ENCODE measurements around the gene GPRC5B. TPM values are rescaled to one million over a fixed set of nuclear protein-coding genes. Genes with fewer than 3 reads are reported as not detected.

GPRC5B gene
- total RNA-seq, 1 experiment from 2014 or later, result 137 TPM

GRCh38 chr16:19881028-19881427, 3.6 kb downstream of the GPRC5B start:
- no peak for DNase-seq

More at GRCh38 chr16:19881028-19881427, 3.6 kb downstream of the GPRC5B start:
- peaks cover 19 to 43% (median 43%) of the 10 kb centered on the region in 3 experiments for H3K36me3 Mint-ChIP-seq (ENCODE audit: insufficient read depth in 1 of 3, low read depth in 3 of 3)
- H3T11ph ChIP-seq (ENCODE audit: low read length), result no peak overlapping the region
- H2BK120ac ChIP-seq (ENCODE audit: low read depth, low read length, poor library complexity, severe bottlenecking), result no peak overlapping the region
- no peak overlapping the region for H4K8ac ChIP-seq (replicated peaks; ENCODE audit: insufficient read length, low read depth, low read length)
- H3K4ac ChIP-seq (ENCODE audit: low read depth, low read length), result no peak overlapping the region
- no peaks in the 10 kb centered on the region for H4K20me1 ChIP-seq (ENCODE audit: control insufficient read depth, insufficient read depth, insufficient read length)
- TF ChIP-seq, protein P1, sequence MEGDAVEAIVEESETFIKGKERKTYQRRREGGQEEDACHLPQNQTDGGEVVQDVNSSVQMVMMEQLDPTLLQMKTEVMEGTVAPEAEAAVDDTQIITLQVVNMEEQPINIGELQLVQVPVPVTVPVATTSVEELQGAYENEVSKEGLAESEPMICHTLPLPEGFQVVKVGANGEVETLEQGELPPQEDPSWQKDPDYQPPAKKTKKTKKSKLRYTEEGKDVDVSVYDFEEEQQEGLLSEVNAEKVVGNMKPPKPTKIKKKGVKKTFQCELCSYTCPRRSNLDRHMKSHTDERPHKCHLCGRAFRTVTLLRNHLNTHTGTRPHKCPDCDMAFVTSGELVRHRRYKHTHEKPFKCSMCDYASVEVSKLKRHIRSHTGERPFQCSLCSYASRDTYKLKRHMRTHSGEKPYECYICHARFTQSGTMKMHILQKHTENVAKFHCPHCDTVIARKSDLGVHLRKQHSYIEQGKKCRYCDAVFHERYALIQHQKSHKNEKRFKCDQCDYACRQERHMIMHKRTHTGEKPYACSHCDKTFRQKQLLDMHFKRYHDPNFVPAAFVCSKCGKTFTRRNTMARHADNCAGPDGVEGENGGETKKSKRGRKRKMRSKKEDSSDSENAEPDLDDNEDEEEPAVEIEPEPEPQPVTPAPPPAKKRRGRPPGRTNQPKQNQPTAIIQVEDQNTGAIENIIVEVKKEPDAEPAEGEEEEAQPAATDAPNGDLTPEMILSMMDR (conservative IDR thresholded peaks at IDR 0.05), result no peak
- H2AFZ ChIP-seq (ENCODE audit: low read length), result no peak overlapping the region
- no peak overlapping the region for H3K27ac ChIP-seq (ENCODE audit: insufficient read length, low read depth, low read length)
- H3K56ac ChIP-seq (ENCODE audit: insufficient read length, low read depth, low read length), result no peak overlapping the region
- no peak overlapping the region for H4K91ac ChIP-seq (ENCODE audit: insufficient read length, low read depth, low read length)
- peak overlapping the region; percentile 15 for H2AK5ac ChIP-seq (ENCODE audit: insufficient read length, low read length)
- H3K4me1 Mint-ChIP-seq, result peaks cover 56 to 69% of the 10 kb centered on the region in 2 experiments
- H2BK5ac ChIP-seq (ENCODE audit: insufficient read length, low read length), result no peak overlapping the region
- H2BK15ac ChIP-seq (ENCODE audit: low read depth, low read length), result no peak overlapping the region
- no CpG with 5 or more reads among the region's 7 CpGs for WGBS (ENCODE audit: extremely low coverage, insufficient read length, low lambda C conversion rate)
- H3K27me3 Mint-ChIP-seq (ENCODE audit: low read depth), result peaks cover 8% of the 10 kb centered on the region
- H3K18ac ChIP-seq (ENCODE audit: insufficient read length, low read depth, low read length), result no peak overlapping the region
- peak overlapping the region in 1 of 2 experiments; percentile 44; a peak in 2 of 5 replicates for H3K4me3 Mint-ChIP-seq
- peaks cover 0 to 3% of the 10 kb centered on the region in 2 experiments; a peak in 1 of 5 replicates for H3K9me3 Mint-ChIP-seq
- no peak overlapping the region for H3K14ac ChIP-seq (ENCODE audit: insufficient read depth, low read length)
- peaks cover 20% of the 10 kb centered on the region for H3K23me2 ChIP-seq (ENCODE audit: insufficient read length, low read depth, low read length, poor library complexity, severe bottlenecking)
- H4K5ac ChIP-seq (ENCODE audit: insufficient read length, low read depth, low read length), result no peak overlapping the region
- H3K79me1 ChIP-seq (ENCODE audit: insufficient read depth, low read depth, low read length, poor library complexity, severe bottlenecking), result peaks cover 15% of the 10 kb centered on the region
- H2BK12ac ChIP-seq (ENCODE audit: insufficient read length, low read depth, low read length), result peak overlapping the region; percentile 38
- no peak overlapping the region for H3K23ac ChIP-seq (ENCODE audit: insufficient read length, low read depth, low read length)
- H3K4me1 ChIP-seq (ENCODE audit: insufficient read depth, low read length), result peaks cover 7% of the 10 kb centered on the region
- no peak overlapping the region for H3K9ac ChIP-seq (ENCODE audit: extremely low read depth, insufficient read length, low read length)
- H3K79me2 ChIP-seq (ENCODE audit: insufficient read depth, low read length), result peaks cover 25% of the 10 kb centered on the region; the same call in 1 of the 2 replicates
- no peaks in the 10 kb centered on the region; the same call in 1 of the 2 replicates for H3K27me3 ChIP-seq (ENCODE audit: insufficient read depth, low read length)
- H2BK20ac ChIP-seq (ENCODE audit: low read depth, low read length, poor library complexity, severe bottlenecking), result no peak overlapping the region
- peak overlapping the region; percentile 45 to 88 (median 85); a peak in 6 of 7 replicates for H3K27ac Mint-ChIP-seq
- H3K9me3 ChIP-seq (ENCODE audit: control insufficient read depth, low read depth, low read length), result no peaks in the 10 kb centered on the region
- H3K4me2 ChIP-seq (ENCODE audit: insufficient read depth, insufficient read length, low read length), result no peak overlapping the region

All from H9 (cell line).